ENCODE measurements around the gene WDR48.

WDR48 gene

GRCh38 chr3:39124876-39125840 is 73.3 kb downstream of the WDR48 start:
- no peak for DNase-seq (ENCODE audit: low read depth)

- DNase-seq (ENCODE audit: low read depth) = no peak
These were observed 74.2 kb downstream of the WDR48 start for GRCh38 chr3:39125841-39126500.

GRCh38 chr3:39126532-39127071 is 74.8 kb downstream of the WDR48 start:
- no peak for DNase-seq (ENCODE audit: low read depth)

- DNase-seq (ENCODE audit: low read depth) = no peak
These were observed 75.6 kb downstream of the WDR48 start for GRCh38 chr3:39127269-39127907.

- no peak for DNase-seq (ENCODE audit: low read depth)
These were observed 76.1 kb downstream of the WDR48 start for GRCh38 chr3:39127908-39128304.

GRCh38 chr3:39128951-39129350 is 77.1 kb downstream of the WDR48 start:
- DNase-seq (ENCODE audit: low read depth) = no peak

- no peak for DNase-seq (ENCODE audit: low read depth)
These were observed 78.2 kb downstream of the WDR48 start for GRCh38 chr3:39130026-39130425.

- no peak for DNase-seq (ENCODE audit: low read depth)
These were observed 79.0 kb downstream of the WDR48 start for GRCh38 chr3:39130693-39131265.

GRCh38 chr3:39132096-39133092 is 80.6 kb downstream of the WDR48 start:
- no peak for DNase-seq (ENCODE audit: low read depth)

- no peak for DNase-seq (ENCODE audit: low read depth)
These were observed 81.3 kb downstream of the WDR48 start for GRCh38 chr3:39133093-39133490.

GRCh38 chr3:39133822-39134221 is 82.0 kb downstream of the WDR48 start:
- DNase-seq (ENCODE audit: low read depth) = no peak

- no peak for DNase-seq (ENCODE audit: low read depth)
These were observed 82.5 kb downstream of the WDR48 start for GRCh38 chr3:39134305-39134704.

GRCh38 chr3:39135170-39135805 is 83.5 kb downstream of the WDR48 start:
- no peak for DNase-seq (ENCODE audit: low read depth)

GRCh38 chr3:39136533-39137434 is 85.0 kb downstream of the WDR48 start:
- no peak for DNase-seq (ENCODE audit: low read depth)

GRCh38 chr3:39137435-39137936 is 85.7 kb downstream of the WDR48 start:
- no peak for DNase-seq (ENCODE audit: low read depth)

- no peak for DNase-seq (ENCODE audit: low read depth)
These were observed 86.4 kb downstream of the WDR48 start for GRCh38 chr3:39137991-39138803.

- DNase-seq (ENCODE audit: low read depth) = no peak
These were observed 87.1 kb downstream of the WDR48 start for GRCh38 chr3:39138804-39139415.

GRCh38 chr3:39139442-39139841 is 87.6 kb downstream of the WDR48 start:
- no peak for DNase-seq (ENCODE audit: low read depth)
